Erythroblast (primary cell): Measurements from ENCODE around the gene CX3CL1.

ENCODE experiments used
- DNase-seq, 2 experiments: peaks; one replicate each; lab custom pipeline; 2025; lab: John Stamatoyannopoulos, UW
- GATA1 ChIP-seq: IDR thresholded peaks from 2 replicates; pipeline ENCODE4 v1.6.1; 2011; ENCODE audit warnings: low read depth, mild to moderate bottlenecking, control low read depth, low read length, moderate library complexity
- POLR2A ChIP-seq: IDR thresholded peaks from 2 replicates; pipeline ENCODE4 v1.6.1; 2011; ENCODE audit warnings: mild to moderate bottlenecking, low read length

Gene CX3CL1

GRCh38 chr16:57347858-57348257 lies 24.4 kb upstream of the CX3CL1 start:
- TF ChIP-seq POLR2A (no peak), GATA1 (no peak)
- DNase-seq, result no peak

GRCh38 chr16:57348327-57348726 lies 24.0 kb upstream of the CX3CL1 start:
- TF ChIP-seq GATA1 (no peak), POLR2A (no peak)
- no peak for DNase-seq

- no peak for TF ChIP-seq GATA1
- TF ChIP-seq POLR2A, result no peak
- DNase-seq, result no peak
These were observed 22.9 kb upstream of the CX3CL1 start for GRCh38 chr16:57349212-57350031.

GRCh38 chr16:57352636-57353047 lies 19.6 kb upstream of the CX3CL1 start:
- TF ChIP-seq POLR2A (no peak), GATA1 (no peak)
- no peak for DNase-seq

- no peak for TF ChIP-seq GATA1
- no peak for TF ChIP-seq POLR2A
- DNase-seq, result no peak
These were observed 18.0 kb upstream of the CX3CL1 start for GRCh38 chr16:57354311-57354710.

- DNase-seq, result no peak
- TF ChIP-seq GATA1 (no peak), POLR2A (no peak)
These were observed 16.3 kb upstream of the CX3CL1 start for GRCh38 chr16:57355898-57356414.

- TF ChIP-seq GATA1 (no peak), POLR2A (no peak)
- no peak for DNase-seq
These were observed 15.7 kb upstream of the CX3CL1 start for GRCh38 chr16:57356547-57356946.

GRCh38 chr16:57357330-57358085 lies 14.8 kb upstream of the CX3CL1 start:
- DNase-seq, result no peak
- no peak for TF ChIP-seq POLR2A
- TF ChIP-seq GATA1, result no peak

- no peak for TF ChIP-seq POLR2A
- no peak for DNase-seq
These were observed 14.2 kb upstream of the CX3CL1 start for GRCh38 chr16:57358086-57358420.

GRCh38 chr16:57358527-57359095 lies 13.7 kb upstream of the CX3CL1 start, which contains the start of gene CCL22:
TSS of gene CCL22 (plus strand) at chr16:57358783. CDS start at chr16:57358817, 34 bp downstream.
- no peak for TF ChIP-seq GATA1
- TF ChIP-seq POLR2A, result no peak
- DNase-seq, result no peak

- no peak for TF ChIP-seq GATA1
- DNase-seq, result no peak
These were observed 11.9 kb upstream of the CX3CL1 start for GRCh38 chr16:57360321-57360935.

- DNase-seq, result no peak
- TF ChIP-seq POLR2A (no peak), GATA1 (no peak)
These were observed 10.9 kb upstream of the CX3CL1 start for GRCh38 chr16:57361404-57361803.

- no peak for DNase-seq
- TF ChIP-seq GATA1 (no peak), POLR2A (no peak)
These were observed 8.1 kb upstream of the CX3CL1 start for GRCh38 chr16:57364143-57364542.
